WTC11 (cell line): ENCODE data around the gene MRPL55. TPM values are rescaled to one million over a fixed set of nuclear protein-coding genes. Genes with fewer than 3 reads are reported as not detected.

Source experiments
- ATAC-seq: fragments of 200-7000 bp; cut with Tn5 transposase; 2 replicates; pipeline ENCODE4 v1.10.0; 2021; ENCODE audit warnings: mild to moderate bottlenecking, moderate library complexity
- CTCF ChIA-PET: fragments of 300-600 bp; sonication (Branson Sonifier 250); formaldehyde crosslinking; loops from one replicate; lab custom pipeline; 2021; ENCODE audit warnings: antibody characterized with exemption; lab: Charles Lee
- POLR2A ChIA-PET: fragments of 350-600 bp; sonication (Branson Sonifier 250); formaldehyde crosslinking; loops from one replicate; lab custom pipeline; 2021; ENCODE audit warnings: antibody characterized with exemption; lab: Charles Lee
- DNase-seq: peaks from one replicate; pipeline ENCODE4 v3.0.0; 2021; ENCODE audit warnings: low spot score
- H3K27ac Mint-ChIP-seq: 2 replicates; pipeline ENCODE4 v1.8.0; 2021; ENCODE audit warnings: mixed read lengths
- H3K27me3 Mint-ChIP-seq: 2 replicates; pipeline ENCODE4 v1.8.0; 2021; ENCODE audit warnings: low read depth, mild to moderate bottlenecking, moderate library complexity, mixed read lengths
- H3K36me3 Mint-ChIP-seq: 2 replicates; pipeline ENCODE4 v1.8.0; 2021; ENCODE audit warnings: mixed read lengths
- H3K4me1 Mint-ChIP-seq: 2 replicates; pipeline ENCODE4 v1.8.0; 2022; ENCODE audit warnings: mixed read lengths
- H3K4me3 Mint-ChIP-seq: 2 replicates; pipeline ENCODE4 v1.8.0; 2021; ENCODE audit warnings: mild to moderate bottlenecking, moderate library complexity, mixed read lengths
- H3K9me3 Mint-ChIP-seq: 2 replicates; pipeline ENCODE4 v1.8.0; 2021; ENCODE audit warnings: mixed read lengths
- ATF1 ChIP-seq: sonication (generic); formaldehyde crosslinking; IDR thresholded peaks from 2 replicates; pipeline ENCODE4 v1.8.1; 2023; ENCODE audit warnings: mild to moderate bottlenecking, moderate library complexity, missing genetic modification reagents
- ATF6 ChIP-seq: sonication (generic); formaldehyde crosslinking; IDR thresholded peaks from 2 replicates; pipeline ENCODE4 v1.8.1; 2023; ENCODE audit warnings: mild to moderate bottlenecking, missing genetic modification reagents
- E2F5 ChIP-seq: sonication (generic); formaldehyde crosslinking; IDR thresholded peaks from 2 replicates; pipeline ENCODE4 v1.8.1; 2022; ENCODE audit warnings: mild to moderate bottlenecking, moderate library complexity, missing genetic modification reagents
- EMX1 ChIP-seq: fragments of 250-450 bp; sonication (Bioruptor Pico); IDR thresholded peaks from 2 replicates; pipeline ENCODE4 v1.8.0; 2021; ENCODE audit warnings: mild to moderate bottlenecking
- JAZF1 ChIP-seq: fragments of 250-450 bp; sonication (Bioruptor Pico); IDR thresholded peaks from 2 replicates; pipeline ENCODE4 v1.9.0; 2021; ENCODE audit warnings: moderate library complexity, mild to moderate bottlenecking, inconsistent platforms
- JUN ChIP-seq: sonication (generic); formaldehyde crosslinking; IDR thresholded peaks from 2 replicates; pipeline ENCODE4 v1.8.0; 2023; ENCODE audit warnings: mild to moderate bottlenecking, missing genetic modification reagents
- NR1H2 ChIP-seq: sonication (generic); formaldehyde crosslinking; IDR thresholded peaks from 2 replicates; pipeline ENCODE4 v1.9.0; 2021; ENCODE audit warnings: mild to moderate bottlenecking, moderate library complexity, missing genetic modification reagents
- RORB ChIP-seq: fragments of 250-450 bp; sonication (Bioruptor Pico); IDR thresholded peaks from 2 replicates; pipeline ENCODE4 v1.9.0; 2021; ENCODE audit warnings: mild to moderate bottlenecking
- SMAD3 ChIP-seq: sonication (generic); formaldehyde crosslinking; IDR thresholded peaks from 2 replicates; pipeline ENCODE4 v1.8.0; 2022; ENCODE audit warnings: missing genetic modification reagents, mild to moderate bottlenecking, borderline replicate concordance
- SOX15 ChIP-seq: fragments of 250-450 bp; sonication (Bioruptor Pico); IDR thresholded peaks from 2 replicates; pipeline ENCODE4 v1.9.0; 2021; ENCODE audit warnings: mild to moderate bottlenecking
- SP1 ChIP-seq: sonication (generic); formaldehyde crosslinking; conservative IDR thresholded peaks from 2 replicates; pipeline ENCODE4 v1.8.1; 2022; ENCODE audit warnings: missing genetic modification reagents
- TCF7 ChIP-seq: sonication (generic); formaldehyde crosslinking; IDR thresholded peaks from 2 replicates; pipeline ENCODE4 v1.8.0; 2022; ENCODE audit warnings: mild to moderate bottlenecking, low read depth, missing genetic modification reagents, moderate library complexity
- TEAD4 ChIP-seq: sonication (generic); formaldehyde crosslinking; IDR thresholded peaks from 2 replicates; pipeline ENCODE4 v1.8.0; 2022; ENCODE audit warnings: mild to moderate bottlenecking, missing genetic modification reagents
- USF1 ChIP-seq: sonication (generic); formaldehyde crosslinking; IDR thresholded peaks from 2 replicates; pipeline ENCODE4 v1.8.0; 2022; ENCODE audit warnings: mild to moderate bottlenecking, missing genetic modification reagents
- ZBTB21 ChIP-seq: sonication (generic); formaldehyde crosslinking; IDR thresholded peaks from 2 replicates; pipeline ENCODE4 v1.8.1; 2023; ENCODE audit warnings: mild to moderate bottlenecking, missing genetic modification reagents, borderline replicate concordance
- ZMAT4 ChIP-seq: fragments of 250-450 bp; sonication (Bioruptor Pico); IDR thresholded peaks from 2 replicates; pipeline ENCODE4 v1.9.0; 2021; ENCODE audit warnings: mild to moderate bottlenecking
- ZNF138 ChIP-seq: sonication (generic); formaldehyde crosslinking; conservative IDR thresholded peaks from 2 replicates; pipeline ENCODE4 v1.8.1; 2022; ENCODE audit warnings: mild to moderate bottlenecking, moderate library complexity, missing genetic modification reagents
- ZNF396 ChIP-seq: fragments of 250-450 bp; sonication (Bioruptor Pico); IDR thresholded peaks from 2 replicates; pipeline ENCODE4 v1.8.0; 2021; ENCODE audit warnings: mild to moderate bottlenecking, moderate library complexity, borderline replicate concordance
- ZNF512 ChIP-seq: sonication (generic); formaldehyde crosslinking; IDR thresholded peaks from 2 replicates; pipeline ENCODE4 v1.8.1; 2022; ENCODE audit warnings: missing genetic modification reagents, borderline replicate concordance
- total RNA-seq: library from RNA; stranded (reverse); gene quantifications from 3 replicates; pipeline ENCODE4 v1.2.3, GENCODE V29; 2021
- TF ChIP-seq, protein P1 (sequence below): fragments of 250-450 bp; sonication (Bioruptor Pico); IDR thresholded peaks from 2 replicates; pipeline ENCODE4 v2.1.2; 2022; ENCODE audit warnings: mild to moderate bottlenecking, moderate library complexity
- TF ChIP-seq, protein P2 (sequence below): fragments of 250-450 bp; sonication (Bioruptor Pico); conservative IDR thresholded peaks from 2 replicates; pipeline ENCODE4 v1.9.0; 2021; ENCODE audit warnings: mild to moderate bottlenecking
- TF ChIP-seq, protein P3 (sequence below): sonication (generic); formaldehyde crosslinking; IDR thresholded peaks from 2 replicates; pipeline ENCODE4 v1.8.1; 2023; ENCODE audit warnings: mild to moderate bottlenecking, missing genetic modification reagents, borderline replicate concordance

MRPL55 gene
- total RNA-seq, 1 experiment from 2014 or later: 66.9 TPM

DNA sequence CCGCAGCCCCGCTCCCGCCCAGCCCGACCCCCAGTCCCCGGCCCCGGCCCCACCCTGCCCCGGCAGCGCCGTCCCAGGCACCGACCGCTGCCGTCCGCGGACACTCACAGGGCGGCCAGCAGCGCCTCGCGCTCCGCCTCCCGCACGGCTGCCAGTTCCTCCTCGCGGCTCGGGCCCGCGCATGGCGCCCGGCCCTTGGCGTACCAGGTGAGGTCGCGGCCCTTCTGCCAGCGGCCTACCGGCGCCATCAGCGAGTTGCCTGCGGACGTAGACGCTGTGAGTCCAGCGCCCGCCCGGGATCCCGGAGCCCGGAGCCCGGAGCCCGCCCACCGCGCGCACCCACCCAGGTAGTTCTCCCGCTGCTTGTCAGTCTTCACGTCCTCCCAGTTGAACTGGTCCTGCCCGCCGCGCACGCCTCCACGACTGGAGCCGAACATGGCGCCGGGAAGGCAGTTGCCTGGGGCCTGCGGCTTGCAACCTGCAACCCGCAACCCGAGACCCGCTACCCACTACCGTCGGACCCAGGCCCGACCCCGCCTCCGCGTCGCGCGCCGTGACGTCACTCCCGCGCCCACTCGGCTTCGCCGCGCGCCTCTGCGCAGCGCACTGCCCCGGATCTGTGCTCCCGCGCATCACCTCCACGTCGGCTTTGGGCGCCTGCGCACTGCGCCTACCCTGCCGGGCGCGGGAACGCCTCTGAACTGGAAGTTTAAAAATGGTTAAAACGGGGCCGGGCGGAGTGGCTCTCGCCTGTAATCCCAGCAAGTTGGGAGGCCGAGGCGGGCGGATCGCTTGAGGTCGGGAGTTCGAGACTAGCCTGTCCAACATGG lies 6.1 kb downstream of the MRPL55 start, which contains the start of gene C1orf35:
Gene C1orf35, minus strand, starts transcription at position 535 of the 830 bp plus-strand sequence. Its CDS starts 98 bp downstream, at position 437.
- POLR2A ChIA-PET: interaction anchor here (0.6 kb wide), 1 partner anchor 1395 kb away, joined by 3 read pairs; no protein-coding TSS in a partner anchor
- CTCF ChIA-PET: interaction anchor here (1.6 kb wide), 1 partner anchor 28 kb away, joined by 6 read pairs; no protein-coding TSS in a partner anchor
- peak within 1 kb of the TSS; percentile 94 for H3K27ac Mint-ChIP-seq
- peaks cover 13% of the 10 kb centered on the region for H3K4me1 Mint-ChIP-seq
- H3K27me3 Mint-ChIP-seq: peaks cover 5% of the 10 kb centered on the region; the same call in 1 of the 2 replicates
- H3K4me3 Mint-ChIP-seq: peak within 1 kb of the TSS; percentile 90
- DNase-seq: peak; percentile 96
- no peaks in the 10 kb centered on the region for H3K9me3 Mint-ChIP-seq
- H3K36me3 Mint-ChIP-seq: peaks cover 36% of the 10 kb centered on the region
- peak; percentile 87 for ATAC-seq
- TF ChIP-seq JUN (CRISPR knock-in tag) (no peak; the same call in 1 of the 2 replicates), TEAD4 (CRISPR knock-in tag) (no peak), JAZF1 (CRISPR knock-in tag) (no peak), ZBTB21 (CRISPR knock-in tag) (peak; percentile 89; the same call in 1 of the 2 replicates), TCF7 (no peak), ZNF138 (CRISPR knock-in tag) (no peak), ATF1 (CRISPR knock-in tag) (peak; percentile 97), SP1 (CRISPR knock-in tag) (peak; percentile 99), ZNF396 (no peak), SMAD3 (CRISPR knock-in tag) (peak; percentile 82), E2F5 (CRISPR knock-in tag) (peak; percentile 99), EMX1 (no peak), RORB (no peak), ZMAT4 (CRISPR knock-in tag) (no peak), ATF6 (CRISPR knock-in tag) (no peak), NR1H2 (CRISPR knock-in tag) (no peak), USF1 (CRISPR knock-in tag) (peak; percentile 52; the same call in 1 of the 2 replicates), ZNF512 (CRISPR knock-in tag) (no peak), SOX15 (CRISPR knock-in tag) (no peak)
- TF ChIP-seq, protein P1, sequence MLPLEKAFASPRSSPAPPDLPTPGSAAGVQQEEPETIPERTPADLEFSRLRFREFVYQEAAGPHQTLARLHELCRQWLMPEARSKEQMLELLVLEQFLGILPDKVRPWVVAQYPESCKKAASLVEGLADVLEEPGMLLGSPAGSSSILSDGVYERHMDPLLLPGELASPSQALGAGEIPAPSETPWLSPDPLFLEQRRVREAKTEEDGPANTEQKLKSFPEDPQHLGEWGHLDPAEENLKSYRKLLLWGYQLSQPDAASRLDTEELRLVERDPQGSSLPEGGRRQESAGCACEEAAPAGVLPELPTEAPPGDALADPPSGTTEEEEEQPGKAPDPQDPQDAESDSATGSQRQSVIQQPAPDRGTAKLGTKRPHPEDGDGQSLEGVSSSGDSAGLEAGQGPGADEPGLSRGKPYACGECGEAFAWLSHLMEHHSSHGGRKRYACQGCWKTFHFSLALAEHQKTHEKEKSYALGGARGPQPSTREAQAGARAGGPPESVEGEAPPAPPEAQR (CRISPR knock-in tag): no peak
- TF ChIP-seq, protein P2, sequence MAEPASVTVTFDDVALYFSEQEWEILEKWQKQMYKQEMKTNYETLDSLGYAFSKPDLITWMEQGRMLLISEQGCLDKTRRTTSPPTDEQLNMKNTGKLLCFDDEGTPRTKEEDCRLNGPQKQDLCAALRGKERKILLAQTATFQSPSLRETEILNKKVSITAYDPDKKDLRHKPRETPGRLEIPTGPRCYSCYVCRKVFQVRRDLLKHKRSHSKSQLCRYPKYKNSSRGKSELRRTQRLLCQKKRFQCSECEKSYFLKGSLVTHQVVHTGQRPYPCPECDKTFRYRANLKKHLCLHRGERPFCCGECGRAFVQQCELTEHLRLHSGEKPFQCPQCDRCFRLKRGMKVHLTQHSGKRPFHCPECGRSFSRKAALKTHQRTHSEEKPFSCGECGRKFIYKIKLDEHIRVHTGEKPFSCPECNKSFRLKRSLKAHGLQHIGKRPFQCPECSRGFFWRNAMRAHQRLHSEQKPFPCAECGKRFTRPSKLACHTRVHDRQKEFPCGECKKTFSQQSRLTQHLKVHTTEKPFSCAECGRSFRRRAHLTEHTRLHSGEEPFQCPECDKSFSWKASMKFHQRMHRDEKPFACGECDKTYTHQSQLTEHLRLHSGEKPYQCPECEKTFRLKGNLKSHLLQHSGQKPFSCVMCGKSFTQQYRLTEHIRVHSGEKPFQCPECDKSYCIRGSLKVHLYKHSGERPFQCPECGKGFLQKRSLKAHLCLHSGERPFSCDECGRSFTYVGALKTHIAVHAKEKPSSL (CRISPR knock-in tag): no peak
- TF ChIP-seq, protein P3, sequence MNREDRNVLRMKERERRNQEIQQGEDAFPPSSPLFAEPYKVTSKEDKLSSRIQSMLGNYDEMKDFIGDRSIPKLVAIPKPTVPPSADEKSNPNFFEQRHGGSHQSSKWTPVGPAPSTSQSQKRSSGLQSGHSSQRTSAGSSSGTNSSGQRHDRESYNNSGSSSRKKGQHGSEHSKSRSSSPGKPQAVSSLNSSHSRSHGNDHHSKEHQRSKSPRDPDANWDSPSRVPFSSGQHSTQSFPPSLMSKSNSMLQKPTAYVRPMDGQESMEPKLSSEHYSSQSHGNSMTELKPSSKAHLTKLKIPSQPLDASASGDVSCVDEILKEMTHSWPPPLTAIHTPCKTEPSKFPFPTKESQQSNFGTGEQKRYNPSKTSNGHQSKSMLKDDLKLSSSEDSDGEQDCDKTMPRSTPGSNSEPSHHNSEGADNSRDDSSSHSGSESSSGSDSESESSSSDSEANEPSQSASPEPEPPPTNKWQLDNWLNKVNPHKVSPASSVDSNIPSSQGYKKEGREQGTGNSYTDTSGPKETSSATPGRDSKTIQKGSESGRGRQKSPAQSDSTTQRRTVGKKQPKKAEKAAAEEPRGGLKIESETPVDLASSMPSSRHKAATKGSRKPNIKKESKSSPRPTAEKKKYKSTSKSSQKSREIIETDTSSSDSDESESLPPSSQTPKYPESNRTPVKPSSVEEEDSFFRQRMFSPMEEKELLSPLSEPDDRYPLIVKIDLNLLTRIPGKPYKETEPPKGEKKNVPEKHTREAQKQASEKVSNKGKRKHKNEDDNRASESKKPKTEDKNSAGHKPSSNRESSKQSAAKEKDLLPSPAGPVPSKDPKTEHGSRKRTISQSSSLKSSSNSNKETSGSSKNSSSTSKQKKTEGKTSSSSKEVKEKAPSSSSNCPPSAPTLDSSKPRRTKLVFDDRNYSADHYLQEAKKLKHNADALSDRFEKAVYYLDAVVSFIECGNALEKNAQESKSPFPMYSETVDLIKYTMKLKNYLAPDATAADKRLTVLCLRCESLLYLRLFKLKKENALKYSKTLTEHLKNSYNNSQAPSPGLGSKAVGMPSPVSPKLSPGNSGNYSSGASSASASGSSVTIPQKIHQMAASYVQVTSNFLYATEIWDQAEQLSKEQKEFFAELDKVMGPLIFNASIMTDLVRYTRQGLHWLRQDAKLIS (CRISPR knock-in tag): peak; percentile 71; the same call in 1 of the 2 replicates
